NCI-H187 (cell line): ENCODE measurements around the gene ATG2A.
A peak's percentile ranks its signal among the peaks of the same experiment; 100 is the strongest.
"Not testable (repeated sequence)": the region's sequence is repeated elsewhere in the genome, so short reads cannot be mapped to it uniquely, and the experiment has no call there.

Experiments
- DNase-seq, 2 experiments: peaks; one replicate each; lab custom pipeline; 2025; lab: John Stamatoyannopoulos, UW

Gene ATG2A

GRCh38 chr11:64854157-64854533 is 62.9 kb downstream of the ATG2A start:
- DNase-seq = no peak

- DNase-seq = no peak
These were observed 63.3 kb downstream of the ATG2A start for GRCh38 chr11:64853709-64854108.

- no peak for DNase-seq
These were observed 64.1 kb downstream of the ATG2A start for GRCh38 chr11:64852804-64853509.

GRCh38 chr11:64851831-64852351 is 65.1 kb downstream of the ATG2A start:
- no peak for DNase-seq

- DNase-seq = no peak
These were observed 65.9 kb downstream of the ATG2A start for GRCh38 chr11:64850979-64851567.

- no peak for DNase-seq
These were observed 67.2 kb downstream of the ATG2A start for GRCh38 chr11:64849598-64850356.

GRCh38 chr11:64848826-64849597 is 68.0 kb downstream of the ATG2A start:
- no peak for DNase-seq

- no peak for DNase-seq
These were observed 68.7 kb downstream of the ATG2A start for GRCh38 chr11:64848214-64848825.

GRCh38 chr11:64846998-64847666 is 69.9 kb downstream of the ATG2A start:
- DNase-seq = peak; percentile 84 to 90

GRCh38 chr11:64845776-64846129 is 71.3 kb downstream of the ATG2A start:
- not testable (repeated sequence) for DNase-seq

- no peak for DNase-seq
These were observed 71.8 kb downstream of the ATG2A start for GRCh38 chr11:64845129-64845775.
